GM12878 (cell line): ENCODE results near the gene LBHD1. TPM values are rescaled to one million over a fixed set of nuclear protein-coding genes. Genes with fewer than 3 reads are reported as not detected.

Source experiments
- ASH2L ChIP-seq: fragments of 300-600, 200-600 bp; sonication (generic); IDR thresholded peaks from 2 replicates; pipeline ENCODE4 v1.6.1; 2017; ENCODE audit warnings: low read depth, mild to moderate bottlenecking, borderline replicate concordance
- EGR1 ChIP-seq, 2 experiments: IDR thresholded peaks; 1 replicate in 1 of 2; 2 replicates in 1 of 2; pipeline ENCODE4 v1.6.1; 2011 to 2012; ENCODE audit warnings: low read depth in 2 of 2, low read length in 2 of 2, borderline replicate concordance in 1 of 2, mild to moderate bottlenecking in 1 of 2, moderate library complexity in 1 of 2
- ETV6 ChIP-seq, 2 experiments: fragments of 450-650 bp in 1 of 2; IDR thresholded peaks in 1 of 2; conservative IDR thresholded peaks in 1 of 2; 2 replicates each; pipeline ENCODE4 v1.6.1; 2014; ENCODE audit warnings: antibody characterized with exemption in 1 of 2, borderline replicate concordance in 1 of 2, low read depth in 1 of 2, mild to moderate bottlenecking in 1 of 2, moderate library complexity in 1 of 2
- GABPA ChIP-seq: IDR thresholded peaks from 2 replicates; pipeline ENCODE4 v1.6.1; 2014; ENCODE audit warnings: antibody characterized with exemption, low read depth, mild to moderate bottlenecking, inconsistent platforms
- IKZF2 ChIP-seq, 2 experiments: fragments of 450-650 bp; IDR thresholded peaks; 2 replicates each; pipeline ENCODE4 v1.6.1; 2017; ENCODE audit warnings: mild to moderate bottlenecking in 2 of 2, moderate library complexity in 2 of 2
- KDM1A ChIP-seq: fragments of 200-600 bp; sonication (generic); IDR thresholded peaks from 2 replicates; pipeline ENCODE4 v1.6.1; 2016; ENCODE audit warnings: borderline replicate concordance
- NR2F1 ChIP-seq: fragments of 450-650 bp; conservative IDR thresholded peaks from 2 replicates; pipeline ENCODE4 v1.6.1; 2017; ENCODE audit warnings: mild to moderate bottlenecking
- RBBP5 ChIP-seq: fragments of 200-600 bp; sonication (generic); conservative IDR thresholded peaks from 2 replicates; pipeline ENCODE4 v1.6.1; 2016
- RELA ChIP-seq: fragments of 450-650 bp; IDR thresholded peaks from 2 replicates; pipeline ENCODE4 v1.8.0; 2014; ENCODE audit warnings: borderline replicate concordance; ENCODE audit not compliant: partially characterized antibody
- RFX5 ChIP-seq: IDR thresholded peaks from 2 replicates; pipeline ENCODE4 v1.6.1; 2011; ENCODE audit warnings: low read depth, low read length, improper control_type of control experiment
- SIN3A ChIP-seq: IDR thresholded peaks from 2 replicates; pipeline ENCODE4 v1.6.1; 2012; ENCODE audit warnings: low read depth, low read length, improper control_type of control experiment
- SRF ChIP-seq, 2 experiments: IDR thresholded peaks; 2 replicates each; pipeline ENCODE4 v1.6.1; 2011; ENCODE audit warnings: low read depth in 2 of 2, low read length in 2 of 2, mild to moderate bottlenecking in 1 of 2, moderate library complexity in 1 of 2
- ZNF384 ChIP-seq: IDR thresholded peaks from 2 replicates; pipeline ENCODE4 v1.6.1; 2012; ENCODE audit warnings: low read depth, mild to moderate bottlenecking, low read length, improper control_type of control experiment, borderline replicate concordance
- polyA plus RNA-seq, 11 experiments: library from polyadenylated mRNA; depleted of rRNA in 4 of 11; unstranded in 6 of 11; stranded (reverse) in 5 of 11; fragments of >200 nt; fragmentation: Nextera tagmentation in 4 of 11; fragmentation: Illumina TruSeq in 1 of 11; extraction: Ambion mirVana in 4 of 11; extraction: Trizol in 1 of 11; gene quantifications; 1 replicate in 1 of 11; 2 replicates in 10 of 11; pipeline versions ENCODE4 v1.2.1 to v1.2.3, GENCODE V29; 2011 to 2016; ENCODE audit warnings: inconsistent platforms in 2 of 11, missing spikeins in 2 of 11, low read depth in 1 of 11
- total RNA-seq, 4 experiments: library from RNA; depleted of rRNA in 3 of 4; stranded (reverse); fragments of >200 nt in 3 of 4; fragmentation: Illumina TruSeq in 1 of 4; extraction: Trizol in 1 of 4; gene quantifications; 2 replicates each; pipeline versions ENCODE4 v1.2.1 to v1.2.3, GENCODE V29; 2013 to 2021
- TF ChIP-seq, protein P1 (sequence below): IDR thresholded peaks from 2 replicates; pipeline ENCODE4 v1.6.1; 2012; ENCODE audit warnings: improper control_type of control experiment, low read depth, low read length; ENCODE audit not compliant: insufficient replicate concordance
- TF ChIP-seq, protein P2 (sequence below): fragments of 450-650 bp; IDR thresholded peaks from 2 replicates; pipeline ENCODE4 v1.6.1; 2014; ENCODE audit warnings: mild to moderate bottlenecking
- TF ChIP-seq, protein P3 (sequence below): fragments of 450-650 bp; IDR thresholded peaks from 2 replicates; pipeline ENCODE4 v1.6.1; 2017; ENCODE audit warnings: mild to moderate bottlenecking
- TF ChIP-seq, protein P4 (sequence below): fragments of 450-650 bp; formaldehyde crosslinking; IDR thresholded peaks from 2 replicates; pipeline ENCODE4 v1.4.0; 2022; ENCODE audit warnings: mild to moderate bottlenecking, moderate library complexity

The LBHD1 gene
- total and polyA plus RNA-seq, 10 of the 15 experiments (the other 5 are each of a cell fraction or from before 2014, with no cell fraction given) = 0.79 to 12.0 (median 7.6) TPM

DNA sequence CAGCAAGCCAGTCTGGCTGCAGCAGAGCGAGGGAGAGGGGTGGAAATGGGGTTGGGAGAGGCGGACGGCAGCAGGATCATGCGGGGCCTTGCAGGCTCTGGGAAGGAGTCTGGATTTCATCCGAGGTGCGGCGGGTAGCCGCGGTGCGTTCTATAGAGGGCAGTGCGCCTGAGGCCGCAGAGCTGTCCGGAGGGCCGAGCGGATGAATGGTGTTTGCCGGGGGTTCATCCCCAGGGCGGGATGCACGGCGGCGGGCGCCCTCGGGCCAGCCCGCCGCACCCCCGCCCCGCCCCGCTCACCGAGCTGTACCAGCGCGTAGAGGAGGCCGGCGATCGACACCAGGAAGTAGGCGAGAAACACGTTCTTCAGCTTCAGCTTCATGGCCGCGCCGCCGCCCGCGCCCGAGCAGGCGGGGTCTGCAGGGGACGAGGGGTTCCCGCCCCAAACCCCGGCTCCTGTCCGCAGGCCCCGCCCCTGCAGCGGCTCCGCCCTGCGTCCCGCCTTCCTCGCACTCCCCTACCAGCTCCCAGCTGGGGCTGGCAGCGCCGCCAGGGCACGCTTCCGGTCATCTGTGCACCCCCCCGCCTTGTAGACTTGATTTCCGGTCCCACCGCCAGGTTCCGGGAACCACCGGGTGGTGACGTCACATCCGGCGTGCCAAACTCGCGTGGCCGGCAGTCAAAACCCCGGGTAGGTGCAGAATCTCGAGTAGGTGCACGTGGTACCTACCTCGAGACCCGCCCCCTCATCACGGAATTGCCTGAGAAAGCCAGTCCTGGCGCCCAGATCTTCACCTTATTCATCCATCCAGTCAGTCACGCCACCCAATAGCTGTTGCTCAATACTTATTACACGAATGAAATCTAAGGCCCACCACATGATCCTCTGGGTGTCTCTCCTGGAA is 50.2 kb downstream of the LBHD1 start, which contains the start of gene B3GAT3 (continued):
- TF ChIP-seq ETV6 (conservative IDR thresholded peaks at IDR 0.05 in 1 of 2, IDR thresholded peaks at IDR 0.05 in 1 of 2; ENCODE audit: borderline replicate concordance in 1 of 2, low read depth in 1 of 2) (peak in 1 of 2 experiments; percentile 88; a peak in 2 of 4 replicates), RBBP5 (no peak), RELA (peak; percentile 91), GABPA (peak; percentile 95), IKZF2 (IDR thresholded peaks at IDR 0.05) (no peak; a peak in 1 of 4 replicates), RFX5 (0 out of 2 replicates have a peak, but pooled peaks have one; percentile 55), EGR1 (IDR thresholded peaks at IDR 0.05; ENCODE audit: borderline replicate concordance in 1 of 2, low read depth in 2 of 2, low read length in 2 of 2) (peak; percentile 43 to 59), KDM1A (no peak), SIN3A (no peak), SRF (IDR thresholded peaks at IDR 0.05; ENCODE audit: low read depth in 2 of 2, low read length in 2 of 2) (peak in 1 of 2 experiments; percentile 34; a peak in 1 of 4 replicates), ASH2L (no peak), NR2F1 (0 out of 2 replicates have a peak, but pooled peaks have one; percentile 24), ZNF384 (no peak)
- TF ChIP-seq, protein P1, sequence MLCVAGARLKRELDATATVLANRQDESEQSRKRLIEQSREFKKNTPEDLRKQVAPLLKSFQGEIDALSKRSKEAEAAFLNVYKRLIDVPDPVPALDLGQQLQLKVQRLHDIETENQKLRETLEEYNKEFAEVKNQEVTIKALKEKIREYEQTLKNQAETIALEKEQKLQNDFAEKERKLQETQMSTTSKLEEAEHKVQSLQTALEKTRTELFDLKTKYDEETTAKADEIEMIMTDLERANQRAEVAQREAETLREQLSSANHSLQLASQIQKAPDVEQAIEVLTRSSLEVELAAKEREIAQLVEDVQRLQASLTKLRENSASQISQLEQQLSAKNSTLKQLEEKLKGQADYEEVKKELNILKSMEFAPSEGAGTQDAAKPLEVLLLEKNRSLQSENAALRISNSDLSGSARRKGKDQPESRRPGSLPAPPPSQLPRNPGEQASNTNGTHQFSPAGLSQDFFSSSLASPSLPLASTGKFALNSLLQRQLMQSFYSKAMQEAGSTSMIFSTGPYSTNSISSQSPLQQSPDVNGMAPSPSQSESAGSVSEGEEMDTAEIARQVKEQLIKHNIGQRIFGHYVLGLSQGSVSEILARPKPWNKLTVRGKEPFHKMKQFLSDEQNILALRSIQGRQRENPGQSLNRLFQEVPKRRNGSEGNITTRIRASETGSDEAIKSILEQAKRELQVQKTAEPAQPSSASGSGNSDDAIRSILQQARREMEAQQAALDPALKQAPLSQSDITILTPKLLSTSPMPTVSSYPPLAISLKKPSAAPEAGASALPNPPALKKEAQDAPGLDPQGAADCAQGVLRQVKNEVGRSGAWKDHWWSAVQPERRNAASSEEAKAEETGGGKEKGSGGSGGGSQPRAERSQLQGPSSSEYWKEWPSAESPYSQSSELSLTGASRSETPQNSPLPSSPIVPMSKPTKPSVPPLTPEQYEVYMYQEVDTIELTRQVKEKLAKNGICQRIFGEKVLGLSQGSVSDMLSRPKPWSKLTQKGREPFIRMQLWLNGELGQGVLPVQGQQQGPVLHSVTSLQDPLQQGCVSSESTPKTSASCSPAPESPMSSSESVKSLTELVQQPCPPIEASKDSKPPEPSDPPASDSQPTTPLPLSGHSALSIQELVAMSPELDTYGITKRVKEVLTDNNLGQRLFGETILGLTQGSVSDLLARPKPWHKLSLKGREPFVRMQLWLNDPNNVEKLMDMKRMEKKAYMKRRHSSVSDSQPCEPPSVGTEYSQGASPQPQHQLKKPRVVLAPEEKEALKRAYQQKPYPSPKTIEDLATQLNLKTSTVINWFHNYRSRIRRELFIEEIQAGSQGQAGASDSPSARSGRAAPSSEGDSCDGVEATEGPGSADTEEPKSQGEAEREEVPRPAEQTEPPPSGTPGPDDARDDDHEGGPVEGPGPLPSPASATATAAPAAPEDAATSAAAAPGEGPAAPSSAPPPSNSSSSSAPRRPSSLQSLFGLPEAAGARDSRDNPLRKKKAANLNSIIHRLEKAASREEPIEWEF = no peak
- TF ChIP-seq, protein P2, sequence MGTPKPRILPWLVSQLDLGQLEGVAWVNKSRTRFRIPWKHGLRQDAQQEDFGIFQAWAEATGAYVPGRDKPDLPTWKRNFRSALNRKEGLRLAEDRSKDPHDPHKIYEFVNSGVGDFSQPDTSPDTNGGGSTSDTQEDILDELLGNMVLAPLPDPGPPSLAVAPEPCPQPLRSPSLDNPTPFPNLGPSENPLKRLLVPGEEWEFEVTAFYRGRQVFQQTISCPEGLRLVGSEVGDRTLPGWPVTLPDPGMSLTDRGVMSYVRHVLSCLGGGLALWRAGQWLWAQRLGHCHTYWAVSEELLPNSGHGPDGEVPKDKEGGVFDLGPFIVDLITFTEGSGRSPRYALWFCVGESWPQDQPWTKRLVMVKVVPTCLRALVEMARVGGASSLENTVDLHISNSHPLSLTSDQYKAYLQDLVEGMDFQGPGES = no peak
- TF ChIP-seq, protein P3, sequence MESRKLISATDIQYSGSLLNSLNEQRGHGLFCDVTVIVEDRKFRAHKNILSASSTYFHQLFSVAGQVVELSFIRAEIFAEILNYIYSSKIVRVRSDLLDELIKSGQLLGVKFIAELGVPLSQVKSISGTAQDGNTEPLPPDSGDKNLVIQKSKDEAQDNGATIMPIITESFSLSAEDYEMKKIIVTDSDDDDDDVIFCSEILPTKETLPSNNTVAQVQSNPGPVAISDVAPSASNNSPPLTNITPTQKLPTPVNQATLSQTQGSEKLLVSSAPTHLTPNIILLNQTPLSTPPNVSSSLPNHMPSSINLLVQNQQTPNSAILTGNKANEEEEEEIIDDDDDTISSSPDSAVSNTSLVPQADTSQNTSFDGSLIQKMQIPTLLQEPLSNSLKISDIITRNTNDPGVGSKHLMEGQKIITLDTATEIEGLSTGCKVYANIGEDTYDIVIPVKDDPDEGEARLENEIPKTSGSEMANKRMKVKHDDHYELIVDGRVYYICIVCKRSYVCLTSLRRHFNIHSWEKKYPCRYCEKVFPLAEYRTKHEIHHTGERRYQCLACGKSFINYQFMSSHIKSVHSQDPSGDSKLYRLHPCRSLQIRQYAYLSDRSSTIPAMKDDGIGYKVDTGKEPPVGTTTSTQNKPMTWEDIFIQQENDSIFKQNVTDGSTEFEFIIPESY = no peak
- TF ChIP-seq, protein P4, sequence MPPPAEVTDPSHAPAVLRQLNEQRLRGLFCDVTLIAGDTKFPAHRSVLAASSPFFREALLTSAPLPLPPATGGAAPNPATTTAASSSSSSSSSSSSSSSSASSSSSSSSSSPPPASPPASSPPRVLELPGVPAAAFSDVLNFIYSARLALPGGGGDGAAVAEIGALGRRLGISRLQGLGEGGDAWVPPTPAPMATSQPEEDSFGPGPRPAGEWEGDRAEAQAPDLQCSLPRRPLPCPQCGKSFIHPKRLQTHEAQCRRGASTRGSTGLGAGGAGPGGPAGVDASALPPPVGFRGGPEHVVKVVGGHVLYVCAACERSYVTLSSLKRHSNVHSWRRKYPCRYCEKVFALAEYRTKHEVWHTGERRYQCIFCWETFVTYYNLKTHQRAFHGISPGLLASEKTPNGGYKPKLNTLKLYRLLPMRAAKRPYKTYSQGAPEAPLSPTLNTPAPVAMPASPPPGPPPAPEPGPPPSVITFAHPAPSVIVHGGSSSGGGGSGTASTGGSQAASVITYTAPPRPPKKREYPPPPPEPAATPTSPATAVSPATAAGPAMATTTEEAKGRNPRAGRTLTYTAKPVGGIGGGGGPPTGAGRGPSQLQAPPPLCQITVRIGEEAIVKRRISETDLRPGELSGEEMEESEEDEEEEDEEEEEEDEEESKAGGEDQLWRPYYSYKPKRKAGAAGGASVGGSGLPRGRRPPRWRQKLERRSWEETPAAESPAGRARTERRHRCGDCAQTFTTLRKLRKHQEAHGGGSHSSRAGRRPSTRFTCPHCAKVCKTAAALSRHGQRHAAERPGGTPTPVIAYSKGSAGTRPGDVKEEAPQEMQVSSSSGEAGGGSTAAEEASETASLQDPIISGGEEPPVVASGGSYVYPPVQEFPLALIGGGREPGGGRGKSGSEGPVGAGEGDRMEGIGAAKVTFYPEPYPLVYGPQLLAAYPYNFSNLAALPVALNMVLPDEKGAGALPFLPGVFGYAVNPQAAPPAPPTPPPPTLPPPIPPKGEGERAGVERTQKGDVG (CRISPR knock-in tag) = no peak
